Mesodermal cell (in vitro differentiated cells): ENCODE measurements around the gene ARL15.

Source experiments
- H3K27ac ChIP-seq: 2 replicates; pipeline ENCODE4 v1.7.0; 2013; ENCODE audit warnings: mild to moderate bottlenecking, low read depth, low read length, moderate library complexity; ENCODE audit not compliant: severe bottlenecking
- H3K36me3 ChIP-seq: 2 replicates; pipeline ENCODE4 v1.7.1; 2013; ENCODE audit warnings: mild to moderate bottlenecking, low read length, moderate library complexity; ENCODE audit not compliant: control insufficient read depth, insufficient read depth
- H3K4me1 ChIP-seq: one replicate; pipeline ENCODE4 v1.7.1; 2013; ENCODE audit warnings: mild to moderate bottlenecking, low read length; ENCODE audit not compliant: insufficient read depth, control insufficient read depth, poor library complexity, severe bottlenecking
- H3K4me3 ChIP-seq: 2 replicates; pipeline ENCODE4 v1.7.0; 2013; ENCODE audit warnings: low read length, control low read depth, mild to moderate bottlenecking; ENCODE audit not compliant: insufficient read depth, poor library complexity, severe bottlenecking; ENCODE audit errors: extremely low read depth
- H3K9me3 ChIP-seq: 2 replicates; pipeline ENCODE4 v1.7.1; 2013; ENCODE audit warnings: mild to moderate bottlenecking, low read length, moderate library complexity; ENCODE audit not compliant: control insufficient read depth
- WGBS, 2 experiments: methylation state at CpG; one replicate each; pipeline ENCODE4 v1.1.5; 2013; ENCODE audit warnings: missing lambda C conversion rate in 2 of 2; ENCODE audit not compliant: insufficient coverage in 2 of 2; 5-methylcytosine and 5-hydroxymethylcytosine counted together

The ARL15 gene

DNA sequence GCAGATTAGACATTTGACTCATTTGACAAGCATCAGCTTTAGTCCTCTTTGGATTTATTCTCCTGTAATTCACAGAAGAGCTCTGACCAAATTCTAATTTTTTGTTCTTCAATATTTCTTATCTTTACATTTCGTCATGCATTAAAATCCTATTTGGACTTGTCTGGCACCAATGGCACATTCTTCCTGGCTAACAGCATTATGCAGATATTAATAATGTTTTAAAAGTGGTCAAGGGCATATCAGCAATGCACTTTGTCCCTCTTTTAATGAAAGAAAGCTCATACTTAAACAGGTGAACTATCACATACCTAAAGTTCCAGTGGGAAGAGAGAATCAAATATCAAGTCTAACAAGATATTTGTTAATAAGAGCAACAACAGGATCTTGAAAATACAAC lies 270.4 kb downstream of the ARL15 start:
- Histone ChIP-seq H3K36me3 (no peaks in the 10 kb centered on the region), H3K27ac (no peak overlapping the region), H3K4me3 (no peak overlapping the region), H3K4me1 (no peaks in the 10 kb centered on the region), H3K9me3 (no peaks in the 10 kb centered on the region)
- WGBS, 2 experiments = 83% methylated on average over 1 of the region's 1 CpG; no CpG with 5 or more reads in 1 of the 2 experiments

DNA sequence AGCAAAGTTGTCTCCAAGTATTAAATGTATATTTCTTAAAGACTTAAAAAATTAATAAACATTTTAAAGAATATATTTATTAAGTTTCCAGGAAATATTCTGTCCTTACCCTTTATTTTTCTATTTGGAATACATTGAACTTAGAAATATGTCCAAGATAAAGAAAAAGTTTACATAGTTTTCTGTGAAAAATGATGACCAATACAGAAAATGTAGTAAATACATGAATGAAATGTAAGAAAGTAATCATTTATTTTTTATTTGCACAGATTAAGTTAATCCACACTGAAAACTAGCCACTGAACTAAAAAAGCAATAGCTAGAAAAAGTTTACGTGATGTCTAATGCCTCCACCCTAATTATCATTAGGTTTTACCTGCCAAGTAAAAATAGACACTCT lies 273.2 kb downstream of the ARL15 start:
- no peaks in the 10 kb centered on the region for H3K4me1 ChIP-seq
- H3K9me3 ChIP-seq = no peaks in the 10 kb centered on the region
- no peak overlapping the region for H3K27ac ChIP-seq
- no peaks in the 10 kb centered on the region for H3K36me3 ChIP-seq
- H3K4me3 ChIP-seq = no peak overlapping the region
- WGBS, 2 experiments = no CpG with 5 or more reads among the region's 1 CpG

DNA sequence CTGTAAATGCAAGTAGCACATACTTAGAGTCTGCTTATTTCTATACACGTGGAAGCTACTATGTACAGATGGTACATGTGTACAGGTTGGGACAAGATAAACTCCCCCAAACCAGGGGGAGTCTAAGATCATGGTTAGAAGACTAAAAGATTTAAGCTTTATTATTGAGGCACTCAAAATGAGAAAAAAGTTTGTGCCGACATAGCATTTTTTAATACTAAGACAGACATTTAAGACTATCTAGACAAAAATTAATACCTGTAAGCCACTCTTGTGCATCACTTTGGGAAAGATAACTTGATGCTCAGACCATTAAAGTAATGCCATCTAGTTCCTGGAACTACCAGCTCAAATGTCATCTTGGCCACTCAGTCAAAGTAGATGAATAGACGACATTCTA lies 279.4 kb downstream of the ARL15 start:
- WGBS, 2 experiments = 100% methylated on average over 1 to 2 of the region's 3 CpGs
- H3K27ac ChIP-seq = no peak overlapping the region
- H3K4me1 ChIP-seq = no peaks in the 10 kb centered on the region
- H3K4me3 ChIP-seq = no peak overlapping the region
- H3K36me3 ChIP-seq = no peaks in the 10 kb centered on the region
- no peaks in the 10 kb centered on the region for H3K9me3 ChIP-seq

DNA sequence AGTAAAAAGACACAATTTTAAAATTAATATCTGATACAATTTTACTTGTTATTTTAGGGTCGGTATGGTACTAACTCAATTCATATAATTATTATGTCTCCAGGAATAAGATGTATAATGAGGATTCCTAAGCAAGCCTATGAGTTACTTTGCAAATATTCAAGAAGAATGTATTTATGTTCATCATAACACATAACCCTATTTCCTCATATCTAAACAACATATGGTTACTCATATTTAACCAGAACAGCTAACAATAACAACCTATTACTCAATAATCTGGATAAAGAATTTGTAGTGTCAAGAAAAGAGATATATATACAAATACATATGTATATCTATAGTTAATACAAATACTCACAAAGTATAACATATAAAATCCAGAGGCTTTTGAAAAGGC lies 285.9 kb downstream of the ARL15 start:
- no peak overlapping the region for H3K27ac ChIP-seq
- H3K36me3 ChIP-seq = no peaks in the 10 kb centered on the region
- no CpG with 5 or more reads among the region's 1 CpG for WGBS, 2 experiments

DNA sequence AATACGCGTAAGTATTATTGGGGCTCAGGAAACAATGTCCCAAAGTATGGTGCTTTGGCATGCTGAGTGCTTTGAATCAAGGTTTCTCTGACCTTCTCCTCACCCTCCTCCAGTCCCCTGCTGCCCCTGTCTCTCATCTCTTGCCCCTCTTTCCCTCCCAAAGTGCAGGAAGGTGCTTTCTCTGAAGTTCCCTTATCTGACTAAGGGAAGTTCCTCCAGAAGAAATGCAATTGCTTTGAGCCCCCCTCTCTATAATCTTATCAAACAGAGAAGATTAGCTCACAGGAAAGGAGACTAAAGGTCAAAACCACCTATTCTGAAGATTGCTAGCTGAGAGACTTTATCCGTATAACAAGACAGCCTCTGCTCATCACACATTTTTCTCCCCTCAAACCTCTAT lies 288.1 kb downstream of the ARL15 start:
- Histone ChIP-seq H3K4me3 (no peak overlapping the region), H3K27ac (peak overlapping the region; percentile 76), H3K36me3 (no peaks in the 10 kb centered on the region)

More for the DNA sequence above, 285.9 kb downstream of the ARL15 start:
- H3K9me3 ChIP-seq = no peaks in the 10 kb centered on the region
- no peak overlapping the region for H3K4me3 ChIP-seq
- H3K4me1 ChIP-seq = peaks cover 12% of the 10 kb centered on the region

DNA sequence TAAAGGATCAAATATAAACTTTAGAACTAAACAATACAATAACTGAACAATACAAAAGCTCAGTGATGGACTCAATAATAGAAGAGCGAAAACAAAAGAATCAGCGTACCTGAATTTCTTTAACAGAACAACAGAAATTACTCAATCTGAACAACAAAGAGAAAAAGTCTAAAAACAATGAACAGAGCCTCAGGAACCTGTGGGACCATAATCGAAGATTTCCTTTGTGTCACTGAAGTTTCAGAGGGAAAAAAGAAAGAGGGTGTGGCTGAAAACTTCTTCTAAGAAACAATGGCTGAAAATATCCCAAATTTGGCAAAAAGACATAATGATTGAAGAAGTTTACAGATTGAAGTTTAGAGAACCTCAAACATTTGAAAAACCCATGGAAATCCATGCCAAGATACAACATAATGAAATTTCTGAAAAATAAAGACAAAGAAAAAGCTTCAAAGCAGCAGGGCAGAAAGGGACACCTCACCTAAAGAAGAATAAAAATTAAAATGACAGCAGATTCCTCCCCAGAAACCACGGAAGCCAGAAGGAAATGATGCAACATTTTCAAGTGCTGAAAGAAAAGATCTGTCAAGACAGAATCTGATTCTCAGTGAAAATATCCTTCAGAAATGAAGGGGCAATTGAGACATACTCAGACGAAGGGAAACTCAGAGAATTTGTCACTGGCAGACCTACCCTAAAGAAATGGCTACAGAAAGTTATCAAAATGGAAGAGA lies 288.8 kb downstream of the ARL15 start:
- peaks cover 31% of the 10 kb centered on the region for H3K4me1 ChIP-seq
- 61 to 67% methylated on average over 1 to 2 of the region's 5 CpGs for WGBS, 2 experiments
- no peaks in the 10 kb centered on the region for H3K36me3 ChIP-seq
- H3K4me3 ChIP-seq = no peak overlapping the region
- H3K9me3 ChIP-seq = no peaks in the 10 kb centered on the region
- peak overlapping the region; percentile 76 for H3K27ac ChIP-seq

More for the DNA sequence above, 288.1 kb downstream of the ARL15 start:
- 64 to 77% methylated on average over 3 of the region's 3 CpGs for WGBS, 2 experiments
- H3K4me1 ChIP-seq = peaks cover 28% of the 10 kb centered on the region
- no peaks in the 10 kb centered on the region for H3K9me3 ChIP-seq

DNA sequence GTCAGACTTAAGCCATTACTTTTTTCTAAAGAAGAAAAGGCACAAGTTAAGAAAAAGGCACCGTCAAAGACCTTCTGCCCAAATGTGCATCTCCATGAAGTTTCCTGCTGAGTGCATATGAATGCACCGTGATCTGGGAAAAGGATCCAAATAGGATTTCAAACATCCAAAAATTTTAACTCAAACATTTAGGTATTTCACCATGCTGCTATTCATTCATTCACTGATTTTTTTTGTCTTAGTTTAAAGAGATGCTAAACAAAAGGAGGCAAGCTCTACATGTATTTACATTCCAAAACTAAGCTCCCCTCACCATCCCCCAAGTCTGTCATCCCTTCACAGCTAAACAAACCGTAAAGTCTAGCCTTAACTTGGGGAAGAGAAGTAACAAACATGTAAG lies 291.9 kb downstream of the ARL15 start:
- Histone ChIP-seq H3K9me3 (peaks cover 17% of the 10 kb centered on the region), H3K36me3 (no peaks in the 10 kb centered on the region), H3K4me1 (peaks cover 31% of the 10 kb centered on the region), H3K27ac (no peak overlapping the region), H3K4me3 (no peak overlapping the region)
- 0% methylated on average over 1 to 2 of the region's 3 CpGs for WGBS, 2 experiments

DNA sequence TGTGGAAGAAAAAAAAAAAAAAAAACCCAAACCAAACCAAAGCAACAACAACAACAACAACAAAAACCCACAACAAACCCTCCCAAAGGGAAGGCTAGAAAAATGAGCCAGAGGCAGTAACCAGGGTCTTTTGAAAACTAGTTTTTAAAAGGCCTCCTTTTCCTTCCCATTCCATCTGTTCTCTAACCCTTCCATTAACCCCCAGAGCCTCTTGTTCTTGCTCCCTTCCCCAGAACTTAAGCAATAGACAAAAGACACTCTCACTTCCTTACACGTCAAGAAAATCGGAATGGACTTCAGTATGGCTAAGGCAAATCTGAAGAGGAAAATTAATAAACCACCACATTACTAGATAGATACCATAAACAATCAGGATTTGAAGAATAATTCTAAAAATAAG lies 292.8 kb downstream of the ARL15 start:
- Histone ChIP-seq H3K9me3 (peaks cover 23% of the 10 kb centered on the region), H3K4me3 (no peak overlapping the region), H3K27ac (no peak overlapping the region), H3K36me3 (no peaks in the 10 kb centered on the region), H3K4me1 (peaks cover 30% of the 10 kb centered on the region)
- WGBS, 2 experiments = 35% methylated on average over 2 of the region's 2 CpGs; no CpG with 5 or more reads in 1 of the 2 experiments

DNA sequence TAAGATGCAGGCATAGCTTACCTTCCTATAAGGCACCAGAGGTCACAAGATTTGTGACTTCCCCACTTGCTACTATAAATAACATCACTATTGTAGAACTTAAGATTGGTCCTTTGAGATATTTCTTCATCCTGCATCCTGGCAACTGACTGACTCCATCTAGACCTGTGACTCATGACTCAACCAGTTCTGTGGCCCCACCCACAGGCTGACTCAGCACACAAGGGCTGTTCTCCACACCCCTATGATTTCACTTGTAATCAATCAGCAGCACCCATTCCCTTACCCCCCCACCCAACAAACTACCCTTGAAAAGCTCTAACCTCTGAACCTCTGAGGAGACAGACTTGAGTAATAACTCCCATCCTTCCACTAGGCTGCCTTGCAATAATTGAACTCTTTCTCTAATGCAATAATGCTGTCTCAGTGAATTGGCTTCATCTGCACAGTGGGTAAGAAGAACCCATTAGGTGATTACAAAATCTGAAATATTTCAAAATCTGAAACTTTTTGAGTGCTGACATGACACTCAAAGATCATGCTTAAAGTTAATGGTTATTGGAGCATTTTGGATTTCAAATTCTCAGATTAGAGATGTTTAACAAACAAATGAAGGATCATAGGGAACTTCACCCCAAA lies 296.7 kb downstream of the ARL15 start:
- H3K36me3 ChIP-seq = no peaks in the 10 kb centered on the region
- no peak overlapping the region for H3K4me3 ChIP-seq
- H3K4me1 ChIP-seq = peaks cover 30% of the 10 kb centered on the region
- peaks cover 23% of the 10 kb centered on the region for H3K9me3 ChIP-seq
- no peak overlapping the region for H3K27ac ChIP-seq

DNA sequence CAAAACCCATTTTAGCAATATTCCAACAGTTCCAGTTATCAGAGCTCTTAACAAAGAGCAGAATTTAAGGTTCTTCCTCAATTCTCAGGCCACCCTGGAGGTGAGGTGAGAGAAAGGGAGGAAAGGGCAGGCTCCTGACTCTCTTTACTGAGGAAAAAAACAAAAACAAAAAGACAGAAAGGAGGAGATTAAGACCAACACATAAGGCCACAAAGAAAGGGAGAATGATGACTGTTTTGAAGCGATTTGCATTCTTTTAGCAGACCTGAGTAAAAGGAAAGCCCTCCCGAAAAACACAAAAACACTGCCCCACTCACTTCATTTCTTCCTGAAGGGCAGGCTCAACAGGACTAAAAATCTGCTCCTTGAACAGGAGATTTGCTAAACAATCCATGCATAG lies 300.5 kb downstream of the ARL15 start:
- peaks cover 27% of the 10 kb centered on the region for H3K4me1 ChIP-seq
- H3K4me3 ChIP-seq = no peak overlapping the region
- H3K9me3 ChIP-seq = peaks cover 20% of the 10 kb centered on the region
- WGBS, 2 experiments = 28 to 29% methylated on average over 1 to 2 of the region's 2 CpGs
- no peak overlapping the region for H3K27ac ChIP-seq
- H3K36me3 ChIP-seq = no peaks in the 10 kb centered on the region

DNA sequence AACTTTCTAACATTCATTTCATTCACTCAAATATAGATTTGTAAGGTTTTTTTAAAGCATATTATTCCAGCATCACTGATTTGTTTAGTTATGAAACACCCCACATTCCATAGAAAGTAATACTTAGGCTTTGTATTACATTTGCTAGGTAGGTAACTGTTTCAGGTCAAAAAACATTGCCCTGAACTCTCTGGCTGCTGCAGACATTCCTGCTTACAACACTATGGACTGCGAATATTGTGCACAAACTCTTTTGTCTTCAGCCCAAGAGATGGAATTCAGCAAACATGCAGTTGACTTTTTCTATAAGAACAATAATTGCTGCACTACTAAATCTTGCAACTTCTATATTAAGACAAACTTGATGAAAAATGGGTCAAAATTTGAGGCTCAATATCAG lies 301.0 kb downstream of the ARL15 start:
- Histone ChIP-seq H3K36me3 (no peaks in the 10 kb centered on the region), H3K9me3 (peaks cover 15% of the 10 kb centered on the region), H3K27ac (peak overlapping the region; percentile 39), H3K4me1 (peaks cover 27% of the 10 kb centered on the region), H3K4me3 (no peak overlapping the region)
- 0% methylated on average over 1 of the region's 1 CpG for WGBS, 2 experiments
